KOPT-K1 (cell line): ENCODE data around the gene P3H2.

ENCODE experiments used
- H3K27ac ChIP-seq: fragments of 200-600 bp; sonication (generic); 2 replicates; pipeline ENCODE4 v1.5.1; 2016; ENCODE audit warnings: antibody characterized with exemption, mild to moderate bottlenecking, low read depth, low read length; ENCODE audit not compliant: poor library complexity, severe bottlenecking
- H3K36me3 ChIP-seq: fragments of 200-600 bp; sonication (generic); 2 replicates; pipeline ENCODE4 v1.5.1; 2017; ENCODE audit warnings: antibody characterized with exemption, mild to moderate bottlenecking, low read length, moderate library complexity; ENCODE audit not compliant: insufficient read depth
- H3K9me3 ChIP-seq: fragments of 200-600 bp; sonication (generic); 2 replicates; pipeline ENCODE4 v1.5.1; 2017; ENCODE audit warnings: antibody characterized with exemption, low read length, mild to moderate bottlenecking; ENCODE audit not compliant: insufficient read depth, poor library complexity, severe bottlenecking

The P3H2 gene

GRCh38 chr3:189941125-189941524, 179.6 kb downstream of the P3H2 start:
- no peak overlapping the region for H3K27ac ChIP-seq
- no peaks in the 10 kb centered on the region for H3K36me3 ChIP-seq
- no peaks in the 10 kb centered on the region for H3K9me3 ChIP-seq

- no peaks in the 10 kb centered on the region for H3K36me3 ChIP-seq
- no peak overlapping the region for H3K27ac ChIP-seq
- no peaks in the 10 kb centered on the region for H3K9me3 ChIP-seq
These were observed 183.2 kb downstream of the P3H2 start for GRCh38 chr3:189937302-189938127.

GRCh38 chr3:189936201-189936945, 184.3 kb downstream of the P3H2 start:
- no peak overlapping the region for H3K27ac ChIP-seq

GRCh38 chr3:189927975-189928895, 192.5 kb downstream of the P3H2 start:
- Histone ChIP-seq H3K36me3 (no peaks in the 10 kb centered on the region), H3K27ac (no peak overlapping the region), H3K9me3 (no peaks in the 10 kb centered on the region)

More at GRCh38 chr3:189936201-189936945, 184.3 kb downstream of the P3H2 start:
- Histone ChIP-seq H3K36me3 (no peaks in the 10 kb centered on the region), H3K9me3 (no peaks in the 10 kb centered on the region)

- Histone ChIP-seq H3K9me3 (no peaks in the 10 kb centered on the region), H3K36me3 (no peaks in the 10 kb centered on the region), H3K27ac (no peak overlapping the region)
These were observed 198.9 kb downstream of the P3H2 start for GRCh38 chr3:189921770-189922169.

GRCh38 chr3:189914799-189915198, 205.9 kb downstream of the P3H2 start:
- Histone ChIP-seq H3K27ac (no peak overlapping the region), H3K36me3 (no peaks in the 10 kb centered on the region), H3K9me3 (no peaks in the 10 kb centered on the region)

- H3K9me3 ChIP-seq, result no peaks in the 10 kb centered on the region
- no peak overlapping the region for H3K27ac ChIP-seq
- H3K36me3 ChIP-seq, result no peaks in the 10 kb centered on the region
These were observed 209.7 kb downstream of the P3H2 start for GRCh38 chr3:189911001-189911400.

- Histone ChIP-seq H3K9me3 (no peaks in the 10 kb centered on the region), H3K27ac (no peak overlapping the region), H3K36me3 (no peaks in the 10 kb centered on the region)
These were observed 211.1 kb downstream of the P3H2 start for GRCh38 chr3:189909573-189909972.

- no peak overlapping the region for H3K27ac ChIP-seq
- H3K36me3 ChIP-seq, result no peaks in the 10 kb centered on the region
- no peaks in the 10 kb centered on the region for H3K9me3 ChIP-seq
These were observed 211.6 kb downstream of the P3H2 start for GRCh38 chr3:189909139-189909538.

GRCh38 chr3:189908646-189909045, 212.1 kb downstream of the P3H2 start:
- no peaks in the 10 kb centered on the region for H3K9me3 ChIP-seq
- no peak overlapping the region for H3K27ac ChIP-seq
- no peaks in the 10 kb centered on the region for H3K36me3 ChIP-seq

GRCh38 chr3:189907803-189908202, 212.9 kb downstream of the P3H2 start:
- no peaks in the 10 kb centered on the region for H3K36me3 ChIP-seq
- H3K9me3 ChIP-seq, result no peaks in the 10 kb centered on the region
- H3K27ac ChIP-seq, result no peak overlapping the region
